ENCODE measurements around the gene UPK3A.

DNA sequence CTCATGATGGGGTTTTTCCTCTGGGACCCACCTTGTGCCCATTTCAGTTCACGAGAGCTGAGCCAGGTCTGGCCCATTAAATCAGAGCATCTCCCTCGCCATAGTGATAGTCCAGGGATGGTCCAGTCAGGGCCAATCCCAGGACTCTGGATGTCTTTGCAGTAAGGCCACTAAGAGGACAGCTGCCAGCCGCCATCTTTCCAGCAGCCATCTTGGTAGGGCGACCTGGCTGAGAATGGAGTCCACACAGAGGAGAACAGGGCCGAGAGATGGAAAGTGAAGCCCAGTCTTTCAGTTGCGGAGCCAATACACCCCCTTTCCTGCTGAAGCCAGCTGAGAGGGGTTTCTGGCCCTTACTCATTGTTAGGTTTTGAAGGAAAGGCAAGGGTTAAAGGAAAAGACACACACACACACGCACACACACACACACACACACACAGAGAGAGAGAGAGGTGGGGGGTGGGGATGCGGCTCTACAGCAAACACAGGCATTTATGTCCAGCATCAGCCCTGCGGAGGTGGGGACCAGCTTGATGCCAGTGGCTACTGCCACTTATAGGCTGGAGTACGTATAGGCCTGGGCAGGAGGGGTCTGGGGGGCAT is 31.6 kb upstream of the UPK3A start:
- TF ChIP-seq, protein P1, sequence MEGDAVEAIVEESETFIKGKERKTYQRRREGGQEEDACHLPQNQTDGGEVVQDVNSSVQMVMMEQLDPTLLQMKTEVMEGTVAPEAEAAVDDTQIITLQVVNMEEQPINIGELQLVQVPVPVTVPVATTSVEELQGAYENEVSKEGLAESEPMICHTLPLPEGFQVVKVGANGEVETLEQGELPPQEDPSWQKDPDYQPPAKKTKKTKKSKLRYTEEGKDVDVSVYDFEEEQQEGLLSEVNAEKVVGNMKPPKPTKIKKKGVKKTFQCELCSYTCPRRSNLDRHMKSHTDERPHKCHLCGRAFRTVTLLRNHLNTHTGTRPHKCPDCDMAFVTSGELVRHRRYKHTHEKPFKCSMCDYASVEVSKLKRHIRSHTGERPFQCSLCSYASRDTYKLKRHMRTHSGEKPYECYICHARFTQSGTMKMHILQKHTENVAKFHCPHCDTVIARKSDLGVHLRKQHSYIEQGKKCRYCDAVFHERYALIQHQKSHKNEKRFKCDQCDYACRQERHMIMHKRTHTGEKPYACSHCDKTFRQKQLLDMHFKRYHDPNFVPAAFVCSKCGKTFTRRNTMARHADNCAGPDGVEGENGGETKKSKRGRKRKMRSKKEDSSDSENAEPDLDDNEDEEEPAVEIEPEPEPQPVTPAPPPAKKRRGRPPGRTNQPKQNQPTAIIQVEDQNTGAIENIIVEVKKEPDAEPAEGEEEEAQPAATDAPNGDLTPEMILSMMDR (IDR thresholded peaks at IDR 0.05) = no peak
- TF ChIP-seq POLR2A (IDR thresholded peaks at IDR 0.05) = no peak

All from breast epithelium (tissue), 3 donors.